ENCODE results near the gene AGBL1. TPM values are rescaled to one million over a fixed set of nuclear protein-coding genes. Genes with fewer than 3 reads are reported as not detected.

AGBL1 gene
- total RNA-seq, 2 donors from 2014 or later: not detected

- Histone ChIP-seq H3K27ac (no peak overlapping the region), H3K4me1 (no peaks in the 10 kb centered on the region), H3K36me3 (no peaks in the 10 kb centered on the region), H3K9me3 (no peaks in the 10 kb centered on the region), H3K27me3 (no peaks in the 10 kb centered on the region), H3K4me3 (no peak overlapping the region)
- DNase-seq (ENCODE audit: low spot score): no peak
- TF ChIP-seq CTCF (IDR thresholded peaks at IDR 0.05): no peak
These were observed 583.6 kb downstream of the AGBL1 start for GRCh38 chr15:86663304-86663703.

GRCh38 chr15:86663979-86664378 is 584.3 kb downstream of the AGBL1 start:
- no peaks in the 10 kb centered on the region for H3K4me1 ChIP-seq
- no peak overlapping the region for H3K27ac ChIP-seq
- DNase-seq (ENCODE audit: low spot score): no peak
- no peaks in the 10 kb centered on the region for H3K27me3 ChIP-seq
- TF ChIP-seq CTCF (IDR thresholded peaks at IDR 0.05): no peak
- H3K4me3 ChIP-seq: no peak overlapping the region
- H3K9me3 ChIP-seq: peaks cover 0 to 2% of the 10 kb centered on the region in 2 donors
- H3K36me3 ChIP-seq: no peaks in the 10 kb centered on the region

- peaks cover 0 to 8% of the 10 kb centered on the region in 2 donors for H3K9me3 ChIP-seq
- H3K4me1 ChIP-seq: no peaks in the 10 kb centered on the region
- no peak for TF ChIP-seq CTCF (IDR thresholded peaks at IDR 0.05)
- H3K27ac ChIP-seq: no peak overlapping the region
- DNase-seq (ENCODE audit: low spot score): no peak
- no peaks in the 10 kb centered on the region for H3K27me3 ChIP-seq
- no peaks in the 10 kb centered on the region for H3K36me3 ChIP-seq
- no peak overlapping the region for H3K4me3 ChIP-seq
These were observed 584.9 kb downstream of the AGBL1 start for GRCh38 chr15:86664581-86664980.

- Histone ChIP-seq H3K4me1 (no peaks in the 10 kb centered on the region), H3K9me3 (no peaks in the 10 kb centered on the region), H3K27me3 (no peaks in the 10 kb centered on the region), H3K4me3 (no peak overlapping the region), H3K27ac (no peak overlapping the region), H3K36me3 (no peaks in the 10 kb centered on the region)
- no peak for TF ChIP-seq CTCF (IDR thresholded peaks at IDR 0.05)
- no peak for DNase-seq (ENCODE audit: low spot score)
These were observed 596.3 kb downstream of the AGBL1 start for GRCh38 chr15:86676002-86676401.

GRCh38 chr15:86677278-86677677 is 597.6 kb downstream of the AGBL1 start:
- Histone ChIP-seq H3K9me3 (no peaks in the 10 kb centered on the region), H3K27me3 (no peaks in the 10 kb centered on the region), H3K36me3 (no peaks in the 10 kb centered on the region), H3K4me1 (no peaks in the 10 kb centered on the region), H3K27ac (no peak overlapping the region), H3K4me3 (no peak overlapping the region)
- no peak for DNase-seq (ENCODE audit: low spot score)
- no peak for TF ChIP-seq CTCF (IDR thresholded peaks at IDR 0.05)

- H3K4me3 ChIP-seq: no peak overlapping the region
- no peaks in the 10 kb centered on the region for H3K9me3 ChIP-seq
- no peaks in the 10 kb centered on the region for H3K27me3 ChIP-seq
- no peaks in the 10 kb centered on the region for H3K4me1 ChIP-seq
- no peak for DNase-seq (ENCODE audit: low spot score)
- H3K27ac ChIP-seq: no peak overlapping the region
- no peaks in the 10 kb centered on the region for H3K36me3 ChIP-seq
- TF ChIP-seq CTCF (IDR thresholded peaks at IDR 0.05): no peak
These were observed 605.6 kb downstream of the AGBL1 start for GRCh38 chr15:86685263-86685662.

Data from right atrium auricular region (tissue), 2 donors.